A549 (cell line): ENCODE measurements around the gene CACNA2D4. TPM values are rescaled to one million over a fixed set of nuclear protein-coding genes. Genes with fewer than 3 reads are reported as not detected.

Source experiments
- ATAC-seq, 2 experiments: fragments of 200-7000 bp in 1 of 2; fragments of >200 bp in 1 of 2; cut with Nextera tagmentation in 1 of 2; cut with Tn5 transposase in 1 of 2; 3 replicates each; pipeline versions ENCODE4 v1.8.0 to v1.9.1; 2018 to 2020; ENCODE audit warnings: mild to moderate bottlenecking in 1 of 2, moderate library complexity in 1 of 2
- CTCF ChIA-PET: fragments of 300-600 bp; sonication (Branson Sonifier 250); formaldehyde crosslinking; extraction: SDS; loops from one replicate; lab custom pipeline; 2021; ENCODE audit warnings: antibody characterized with exemption, inconsistent platforms; lab: Yijun Ruan, JAX
- POLR2A ChIA-PET: fragments of 350-600 bp; formaldehyde crosslinking; extraction: SDS; loops from one replicate; lab custom pipeline; 2021; ENCODE audit warnings: antibody characterized with exemption, inconsistent platforms; lab: Yijun Ruan, JAX
- DNase-seq, 2 experiments: peaks; one replicate each; pipeline versions ENCODE4 v3.0.0 to v3.0.0-alpha.2; 2011 to 2016; ENCODE audit warnings: low read depth in 1 of 2, low spot score in 1 of 2
- FAIRE-seq: peaks from 2 replicates; lab custom pipeline; 2011; peaks lifted over from hg19 to GRCh38; lab: Jason Lieb, UNC
- H3K27ac ChIP-seq, 2 experiments: fragments of >200 bp; sonication (Bioruptor Twin); formaldehyde crosslinking; 3 replicates each; pipeline ENCODE4 v1.5.1; 2016 to 2017
- H3K4me1 ChIP-seq: fragments of >200 bp; sonication (Bioruptor Twin); formaldehyde crosslinking; 3 replicates; pipeline ENCODE4 v1.6.1; 2016
- H3K4me2 ChIP-seq: fragments of >200 bp; sonication (Bioruptor Twin); formaldehyde crosslinking; 3 replicates; pipeline ENCODE4 v1.6.1; 2016
- H3K4me3 ChIP-seq: fragments of >200 bp; sonication (Bioruptor Twin); formaldehyde crosslinking; 3 replicates; pipeline ENCODE4 v1.5.1; 2016
- H3K9me3 ChIP-seq: fragments of >200 bp; sonication (Bioruptor Twin); formaldehyde crosslinking; 3 replicates; pipeline ENCODE4 v1.6.1; 2016
- BHLHE40 ChIP-seq: IDR thresholded peaks from 2 replicates; pipeline ENCODE4 v1.6.1; 2012; ENCODE audit warnings: low read depth, low read length, inconsistent platforms
- CHD4 ChIP-seq: fragments of 200-600 bp; sonication (generic); IDR thresholded peaks from 2 replicates; pipeline ENCODE4 v1.6.1; 2016; ENCODE audit warnings: antibody characterized with exemption, mild to moderate bottlenecking, borderline replicate concordance
- EHF ChIP-seq: fragments of 250-450 bp; sonication (Bioruptor Pico); IDR thresholded peaks from 2 replicates; pipeline ENCODE4 v1.5.0; 2020; ENCODE audit warnings: mild to moderate bottlenecking
- ESRRA ChIP-seq: fragments of 150-350 bp; IDR thresholded peaks from 2 replicates; pipeline ENCODE4 v1.6.1; 2014; ENCODE audit warnings: mild to moderate bottlenecking, low read length, borderline replicate concordance
- FOSL2 ChIP-seq, 2 experiments: fragments of 450-650 bp in 1 of 2; fragments of >200 bp in 1 of 2; sonication (Bioruptor Twin) in 1 of 2; formaldehyde crosslinking; IDR thresholded peaks; 2 replicates each; pipeline versions ENCODE4 v1.5.0 to v1.6.1; 2016 to 2020; ENCODE audit warnings: mild to moderate bottlenecking in 1 of 2, moderate library complexity in 1 of 2
- HOXB5 ChIP-seq: fragments of 250-450 bp; sonication (Bioruptor Pico); IDR thresholded peaks from 2 replicates; pipeline ENCODE4 v1.5.0; 2020; ENCODE audit warnings: mild to moderate bottlenecking, moderate library complexity
- JUN ChIP-seq, 2 experiments: fragments of >200 bp; sonication (Bioruptor Twin); formaldehyde crosslinking; IDR thresholded peaks; 2 replicates in 1 of 2; 3 replicates in 1 of 2; pipeline ENCODE4 v1.6.1; 2016 to 2017
- JUNB ChIP-seq: fragments of >200 bp; sonication (Bioruptor Twin); formaldehyde crosslinking; IDR thresholded peaks from 2 replicates; pipeline ENCODE4 v1.6.1; 2016
- KDM1A ChIP-seq: fragments of 200-600 bp; sonication (generic); IDR thresholded peaks from 2 replicates; pipeline ENCODE4 v1.6.1; 2016; ENCODE audit warnings: low read depth, mild to moderate bottlenecking
- PHF8 ChIP-seq: fragments of 200-600 bp; sonication (generic); IDR thresholded peaks from 2 replicates; pipeline ENCODE4 v1.6.1; 2016; ENCODE audit warnings: low read depth, mild to moderate bottlenecking, antibody characterized with exemption, moderate library complexity, borderline replicate concordance
- POLR2AphosphoS2 ChIP-seq: conservative IDR thresholded peaks from 2 replicates; pipeline ENCODE4 v1.6.1; 2012; ENCODE audit warnings: low read length, improper control_type of control experiment, inconsistent platforms
- RAD21 ChIP-seq, 2 experiments: fragments of >200 bp in 1 of 2; sonication (Bioruptor Twin) in 1 of 2; formaldehyde crosslinking in 1 of 2; IDR thresholded peaks in 1 of 2; conservative IDR thresholded peaks in 1 of 2; 2 replicates in 1 of 2; 3 replicates in 1 of 2; pipeline ENCODE4 v1.6.1; 2012 to 2018; ENCODE audit warnings: inconsistent platforms in 1 of 2
- WGBS: methylation state at CpG from one replicate; pipeline ENCODE4 v1.1.6; 2017; ENCODE audit errors: missing lambda C conversion rate; 5-methylcytosine and 5-hydroxymethylcytosine counted together
- polyA plus RNA-seq, 4 experiments: library from polyadenylated mRNA; depleted of rRNA in 3 of 4; stranded (reverse); fragments of >200 nt; fragmentation: RNase III in 1 of 4; extraction: RNeasy Plus Mini Kit Qiagen cat#74134 plus additional on column Dnase treatment in 1 of 4; gene quantifications; 2 replicates in 3 of 4; 3 replicates in 1 of 4; pipeline ENCODE4 v1.2.3, GENCODE V29; 2011 to 2017
- TF ChIP-seq, protein P1 (sequence below): IDR thresholded peaks from 2 replicates; pipeline ENCODE4 v1.6.1; 2012; ENCODE audit warnings: low read depth, borderline replicate concordance
- TF ChIP-seq, protein P2 (sequence below): fragments of 250-450 bp; sonication (Bioruptor Pico); IDR thresholded peaks from 2 replicates; pipeline ENCODE4 v1.5.0; 2021; ENCODE audit warnings: mild to moderate bottlenecking, moderate library complexity, borderline replicate concordance
- TF ChIP-seq, protein P3 (sequence below): fragments of 250-450 bp; sonication (Bioruptor Pico); IDR thresholded peaks from 2 replicates; pipeline ENCODE4 v1.5.0; 2020; ENCODE audit warnings: low read depth, mild to moderate bottlenecking, moderate library complexity
- TF ChIP-seq, protein P4 (sequence below): fragments of >200 bp; sonication (Bioruptor Twin); formaldehyde crosslinking; IDR thresholded peaks from 3 replicates; pipeline ENCODE4 v1.5.1; 2016

The CACNA2D4 gene
- polyA plus RNA-seq, 2 of the 4 experiments (the other 2 are of a cell fraction): not detected

DNA sequence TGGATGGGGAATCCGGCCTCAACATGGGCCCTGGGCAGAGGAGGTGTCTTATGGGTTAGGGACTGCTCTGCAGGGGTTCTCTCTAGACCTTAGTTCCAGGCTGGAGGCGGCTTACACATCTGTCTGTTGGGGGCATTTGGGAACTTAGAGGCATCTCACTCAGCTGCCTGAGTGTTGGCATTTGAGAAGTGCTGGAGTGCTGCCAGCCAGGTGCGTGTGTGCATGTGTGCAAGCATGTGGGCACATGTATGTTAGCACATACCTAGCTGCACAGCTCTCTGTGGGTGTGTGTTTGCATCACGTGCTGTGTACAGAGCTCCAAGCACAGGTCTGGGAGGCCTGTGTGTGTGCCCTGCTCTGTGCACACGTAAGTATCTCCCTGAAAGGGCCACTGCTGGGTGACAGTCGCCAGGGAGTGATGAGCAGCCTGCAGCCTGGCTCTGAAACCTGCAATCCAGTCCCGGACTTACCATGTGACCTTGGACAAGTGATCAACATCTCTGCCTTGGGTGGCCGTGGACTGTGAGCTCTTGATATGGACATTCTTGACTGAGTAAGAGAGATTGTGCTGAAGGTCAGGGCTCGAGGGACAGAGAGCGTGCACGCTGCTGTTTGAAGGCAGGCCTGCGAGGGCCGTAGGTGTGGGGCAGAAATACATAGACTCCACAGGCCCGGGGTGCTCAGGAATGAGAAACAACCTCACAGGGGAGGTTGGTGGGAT, 92.9 kb downstream of the CACNA2D4 start:
- Histone ChIP-seq H3K4me2 (no peak overlapping the region), H3K27ac (no peak overlapping the region), H3K4me1 (no peaks in the 10 kb centered on the region), H3K4me3 (no peak overlapping the region), H3K9me3 (no peaks in the 10 kb centered on the region)
- DNase-seq (no peak), ATAC-seq (no peak), FAIRE-seq (no peak)
- POLR2A ChIA-PET: no interaction called here
- 49% methylated on average over 14 of the region's 14 CpGs for WGBS
- CTCF ChIA-PET: interaction anchor here (1.9 kb wide), 1 partner anchor 14 kb away, joined by 5 read pairs; no protein-coding TSS in a partner anchor
- TF ChIP-seq JUN (IDR thresholded peaks at IDR 0.05) (no peak), PHF8 (no peak), CHD4 (no peak), KDM1A (no peak), JUNB (no peak), ESRRA (no peak)

DNA sequence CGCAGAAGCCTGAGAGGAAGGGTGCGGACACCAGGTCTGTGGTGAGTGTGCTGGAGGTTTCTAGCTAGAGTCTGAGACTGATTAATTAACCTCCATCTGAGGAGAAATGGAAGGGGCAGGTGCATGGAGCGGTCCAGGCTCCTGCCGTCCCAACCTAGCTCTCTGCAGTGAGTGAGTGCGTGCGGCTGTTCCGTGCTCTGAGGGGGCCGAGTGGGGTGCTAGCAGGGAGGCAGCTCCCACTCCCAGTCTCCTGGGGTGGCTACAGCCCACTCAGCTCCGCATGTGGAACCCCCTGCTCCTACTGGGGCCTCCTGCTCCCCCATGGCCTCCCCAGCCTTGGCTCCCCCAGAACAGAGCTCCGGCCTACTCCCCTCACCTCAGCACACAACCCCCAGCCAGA, 95.2 kb downstream of the CACNA2D4 start:
- Histone ChIP-seq H3K4me3 (no peak overlapping the region), H3K4me1 (no peaks in the 10 kb centered on the region), H3K27ac (no peak overlapping the region), H3K9me3 (no peaks in the 10 kb centered on the region), H3K4me2 (no peak overlapping the region)
- ATAC-seq: no peak
- ChIA-PET POLR2A (no interaction called here), CTCF (interaction anchor here (1.2 to 1.9 kb wide), 2 partner anchors 32 to 117 kb away, joined by 3 to 5 read pairs; no protein-coding TSS in a partner anchor)
- no peak for DNase-seq
- FAIRE-seq: no peak
- TF ChIP-seq RAD21 (conservative IDR thresholded peaks at IDR 0.05 in 1 of 2, IDR thresholded peaks at IDR 0.05 in 1 of 2) (no peak), POLR2AphosphoS2 (no peak), JUN (IDR thresholded peaks at IDR 0.05) (no peak), BHLHE40 (no peak), FOSL2 (IDR thresholded peaks at IDR 0.05) (no peak), FOSL2 (CRISPR knock-in tag; IDR thresholded peaks at IDR 0.05) (no peak)
- whole genome bisulfite sequencing: 76% methylated on average over 10 of the region's 10 CpGs

DNA sequence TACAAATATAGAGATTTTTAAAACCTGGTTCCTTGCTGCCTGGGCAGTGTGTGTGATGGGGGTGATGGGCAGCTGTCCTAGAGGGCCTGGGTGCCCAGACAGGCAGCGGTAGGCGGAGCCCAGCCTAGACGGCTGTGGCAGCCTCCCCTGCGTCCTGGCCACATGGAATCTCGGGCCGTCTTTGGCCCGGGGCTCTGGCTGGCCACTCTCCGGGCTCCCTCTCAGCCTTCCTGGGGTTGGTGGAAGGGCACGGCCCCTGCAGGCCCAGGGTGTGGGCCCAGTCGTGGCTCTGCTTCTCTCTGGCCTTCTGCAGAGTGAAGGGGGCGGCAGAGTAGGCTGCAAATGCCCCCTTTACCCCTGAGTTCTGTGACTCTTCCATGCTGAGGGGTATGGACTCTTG, 95.8 kb downstream of the CACNA2D4 start:
- Histone ChIP-seq H3K27ac (no peak overlapping the region), H3K4me3 (no peak overlapping the region), H3K4me2 (no peak overlapping the region), H3K4me1 (no peaks in the 10 kb centered on the region), H3K9me3 (no peaks in the 10 kb centered on the region)
- WGBS: 39% methylated on average over 11 of the region's 11 CpGs
- ChIA-PET CTCF (interaction anchor here (1.2 kb wide), 1 partner anchor 32 kb away, joined by 3 read pairs; no protein-coding TSS in a partner anchor), POLR2A (no interaction called here)
- no peak for TF ChIP-seq EHF (CRISPR knock-in tag)
- TF ChIP-seq, protein P1, sequence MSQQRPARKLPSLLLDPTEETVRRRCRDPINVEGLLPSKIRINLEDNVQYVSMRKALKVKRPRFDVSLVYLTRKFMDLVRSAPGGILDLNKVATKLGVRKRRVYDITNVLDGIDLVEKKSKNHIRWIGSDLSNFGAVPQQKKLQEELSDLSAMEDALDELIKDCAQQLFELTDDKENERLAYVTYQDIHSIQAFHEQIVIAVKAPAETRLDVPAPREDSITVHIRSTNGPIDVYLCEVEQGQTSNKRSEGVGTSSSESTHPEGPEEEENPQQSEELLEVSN: no peak
- TF ChIP-seq, protein P2, sequence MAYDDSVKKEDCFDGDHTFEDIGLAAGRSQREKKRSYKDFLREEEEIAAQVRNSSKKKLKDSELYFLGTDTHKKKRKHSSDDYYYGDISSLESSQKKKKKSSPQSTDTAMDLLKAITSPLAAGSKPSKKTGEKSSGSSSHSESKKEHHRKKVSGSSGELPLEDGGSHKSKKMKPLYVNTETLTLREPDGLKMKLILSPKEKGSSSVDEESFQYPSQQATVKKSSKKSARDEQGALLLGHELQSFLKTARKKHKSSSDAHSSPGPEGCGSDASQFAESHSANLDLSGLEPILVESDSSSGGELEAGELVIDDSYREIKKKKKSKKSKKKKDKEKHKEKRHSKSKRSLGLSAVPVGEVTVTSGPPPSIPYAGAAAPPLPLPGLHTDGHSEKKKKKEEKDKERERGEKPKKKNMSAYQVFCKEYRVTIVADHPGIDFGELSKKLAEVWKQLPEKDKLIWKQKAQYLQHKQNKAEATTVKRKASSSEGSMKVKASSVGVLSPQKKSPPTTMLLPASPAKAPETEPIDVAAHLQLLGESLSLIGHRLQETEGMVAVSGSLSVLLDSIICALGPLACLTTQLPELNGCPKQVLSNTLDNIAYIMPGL (CRISPR knock-in tag): no peak
- TF ChIP-seq, protein P3, sequence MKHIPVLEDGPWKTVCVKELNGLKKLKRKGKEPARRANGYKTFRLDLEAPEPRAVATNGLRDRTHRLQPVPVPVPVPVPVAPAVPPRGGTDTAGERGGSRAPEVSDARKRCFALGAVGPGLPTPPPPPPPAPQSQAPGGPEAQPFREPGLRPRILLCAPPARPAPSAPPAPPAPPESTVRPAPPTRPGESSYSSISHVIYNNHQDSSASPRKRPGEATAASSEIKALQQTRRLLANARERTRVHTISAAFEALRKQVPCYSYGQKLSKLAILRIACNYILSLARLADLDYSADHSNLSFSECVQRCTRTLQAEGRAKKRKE: no peak
- TF ChIP-seq HOXB5 (CRISPR knock-in tag): no peak
- TF ChIP-seq KDM1A: no peak
- TF ChIP-seq, protein P4, sequence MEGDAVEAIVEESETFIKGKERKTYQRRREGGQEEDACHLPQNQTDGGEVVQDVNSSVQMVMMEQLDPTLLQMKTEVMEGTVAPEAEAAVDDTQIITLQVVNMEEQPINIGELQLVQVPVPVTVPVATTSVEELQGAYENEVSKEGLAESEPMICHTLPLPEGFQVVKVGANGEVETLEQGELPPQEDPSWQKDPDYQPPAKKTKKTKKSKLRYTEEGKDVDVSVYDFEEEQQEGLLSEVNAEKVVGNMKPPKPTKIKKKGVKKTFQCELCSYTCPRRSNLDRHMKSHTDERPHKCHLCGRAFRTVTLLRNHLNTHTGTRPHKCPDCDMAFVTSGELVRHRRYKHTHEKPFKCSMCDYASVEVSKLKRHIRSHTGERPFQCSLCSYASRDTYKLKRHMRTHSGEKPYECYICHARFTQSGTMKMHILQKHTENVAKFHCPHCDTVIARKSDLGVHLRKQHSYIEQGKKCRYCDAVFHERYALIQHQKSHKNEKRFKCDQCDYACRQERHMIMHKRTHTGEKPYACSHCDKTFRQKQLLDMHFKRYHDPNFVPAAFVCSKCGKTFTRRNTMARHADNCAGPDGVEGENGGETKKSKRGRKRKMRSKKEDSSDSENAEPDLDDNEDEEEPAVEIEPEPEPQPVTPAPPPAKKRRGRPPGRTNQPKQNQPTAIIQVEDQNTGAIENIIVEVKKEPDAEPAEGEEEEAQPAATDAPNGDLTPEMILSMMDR: no peak
- ATAC-seq (no peak), DNase-seq (no peak), FAIRE-seq (no peak)
